GM23338 (cell line): ENCODE measurements around the gene C1QTNF7. TPM values are rescaled to one million over a fixed set of nuclear protein-coding genes. Genes with fewer than 3 reads are reported as not detected.

Source experiments
- ATAC-seq: fragments of 200-7000 bp; cut with Tn5 transposase; 3 replicates; pipeline ENCODE4 v1.9.1; 2020
- DNase-seq: peaks from one replicate; pipeline ENCODE4 v3.0.0-alpha.2; 2015; ENCODE audit warnings: low spot score
- H2AFZ ChIP-seq: fragments of 200-600 bp; sonication (generic); 2 replicates; pipeline ENCODE4 v1.8.0; 2016; ENCODE audit warnings: antibody characterized with exemption, mild to moderate bottlenecking, moderate library complexity
- H3F3A ChIP-seq: fragments of 200-600 bp; sonication (generic); replicated peaks from 2 replicates; pipeline ENCODE4 v1.8.0; 2017; ENCODE audit warnings: antibody characterized with exemption, mixed run types, low read depth
- H3K27ac ChIP-seq: fragments of 200-600 bp; sonication (generic); 2 replicates; pipeline ENCODE4 v1.6.1; 2016; ENCODE audit warnings: low read depth
- H3K27me3 ChIP-seq: fragments of 200-600 bp; sonication (generic); 2 replicates; pipeline ENCODE4 v1.8.0; 2016; ENCODE audit warnings: mild to moderate bottlenecking, mixed run types, moderate library complexity; ENCODE audit not compliant: insufficient read depth
- H3K36me3 ChIP-seq: fragments of 200-600 bp; sonication (generic); 2 replicates; pipeline ENCODE4 v1.8.0; 2016; ENCODE audit warnings: mild to moderate bottlenecking; ENCODE audit not compliant: insufficient read depth
- H3K4me1 ChIP-seq: fragments of 200-600 bp; sonication (generic); 2 replicates; pipeline ENCODE4 v1.8.0; 2016; ENCODE audit warnings: mild to moderate bottlenecking, moderate library complexity; ENCODE audit not compliant: insufficient read depth
- H3K4me2 ChIP-seq: fragments of 200-600 bp; sonication (generic); 2 replicates; pipeline ENCODE4 v1.7.1; 2017; ENCODE audit warnings: mixed run types
- H3K4me3 ChIP-seq: fragments of 200-600 bp; sonication (generic); 2 replicates; pipeline ENCODE4 v1.6.1; 2016; ENCODE audit warnings: mixed run types
- H3K79me2 ChIP-seq: fragments of 200-600 bp; sonication (generic); replicated peaks from 2 replicates; pipeline ENCODE4 v1.8.0; 2017; ENCODE audit warnings: mild to moderate bottlenecking; ENCODE audit not compliant: insufficient read depth
- H3K9me2 ChIP-seq: fragments of 200-600 bp; sonication (generic); 2 replicates; pipeline ENCODE4 v1.8.0; 2017; ENCODE audit not compliant: insufficient read depth
- H4K20me1 ChIP-seq: fragments of 200-600 bp; sonication (generic); replicated peaks from 2 replicates; pipeline ENCODE4 v1.8.0; 2017; ENCODE audit warnings: mild to moderate bottlenecking; ENCODE audit not compliant: insufficient read depth
- H3K27ac Mint-ChIP-seq: 2 replicates; pipeline ENCODE4 v1.8.0; 2020; ENCODE audit warnings: inconsistent platforms, mild to moderate bottlenecking, moderate library complexity, mixed read lengths
- H3K27me3 Mint-ChIP-seq: 3 replicates; pipeline ENCODE4 v1.8.0; 2022; ENCODE audit warnings: low read depth, mild to moderate bottlenecking, moderate library complexity, mixed read lengths, inconsistent platforms; ENCODE audit not compliant: insufficient read depth, poor library complexity
- H3K36me3 Mint-ChIP-seq: 3 replicates; pipeline ENCODE4 v1.8.0; 2021; ENCODE audit warnings: low read depth, mild to moderate bottlenecking, inconsistent platforms, moderate library complexity, mixed read lengths
- H3K4me1 Mint-ChIP-seq: 3 replicates; pipeline ENCODE4 v1.8.0; 2020; ENCODE audit warnings: mild to moderate bottlenecking, inconsistent platforms, mixed read lengths
- H3K4me3 Mint-ChIP-seq: 3 replicates; pipeline ENCODE4 v1.8.0; 2021; ENCODE audit warnings: moderate library complexity, mild to moderate bottlenecking, inconsistent platforms, mixed read lengths
- H3K9me3 Mint-ChIP-seq: 3 replicates; pipeline ENCODE4 v1.8.0; 2020; ENCODE audit warnings: moderate library complexity, mild to moderate bottlenecking, inconsistent platforms, mixed read lengths
- CREB1 ChIP-seq: fragments of 250-450 bp; sonication (Bioruptor Pico); IDR thresholded peaks from 2 replicates; pipeline ENCODE4 v1.5.0; 2020; ENCODE audit warnings: low read depth, mild to moderate bottlenecking, moderate library complexity
- CTCF ChIP-seq, 2 experiments: fragments of 200-600 bp in 1 of 2; sonication (generic) in 1 of 2; conservative IDR thresholded peaks; 2 replicates each; pipeline versions ENCODE4 v1.5.1 to v1.6.1; 2016 to 2017; ENCODE audit warnings: antibody characterized with exemption in 2 of 2, low read depth in 2 of 2, mild to moderate bottlenecking in 2 of 2, moderate library complexity in 1 of 2
- ETS1 ChIP-seq: IDR thresholded peaks from 2 replicates; pipeline ENCODE4 v1.6.1; 2016; ENCODE audit warnings: antibody characterized with exemption
- EZH2 ChIP-seq: fragments of 200-600 bp; sonication (generic); IDR thresholded peaks from one replicate; pipeline ENCODE4 v1.8.0; 2017; ENCODE audit warnings: antibody characterized with exemption, mild to moderate bottlenecking, low read depth; ENCODE audit not compliant: unreplicated experiment
- EZH2phosphoT487 ChIP-seq: fragments of 200-600 bp; sonication (generic); IDR thresholded peaks from one replicate; pipeline ENCODE4 v1.8.1; 2018; ENCODE audit warnings: antibody characterized with exemption; ENCODE audit not compliant: unreplicated experiment
- JUNB ChIP-seq: IDR thresholded peaks from one replicate; pipeline ENCODE4 v1.6.1; 2016; ENCODE audit warnings: antibody characterized with exemption; ENCODE audit not compliant: unreplicated experiment
- NANOG ChIP-seq: IDR thresholded peaks from 2 replicates; pipeline ENCODE4 v1.6.1; 2016; ENCODE audit warnings: antibody characterized with exemption, borderline replicate concordance
- POLR2AphosphoS5 ChIP-seq: IDR thresholded peaks from 2 replicates; pipeline ENCODE4 v1.6.1; 2016; ENCODE audit warnings: antibody characterized with exemption, low read depth
- REST ChIP-seq: IDR thresholded peaks from one replicate; pipeline ENCODE4 v1.6.1; 2018; ENCODE audit warnings: antibody characterized with exemption; ENCODE audit not compliant: unreplicated experiment
- STAT1 ChIP-seq: IDR thresholded peaks from one replicate; pipeline ENCODE4 v1.6.1; 2016; ENCODE audit warnings: antibody characterized with exemption; ENCODE audit not compliant: unreplicated experiment
- ZNF114 ChIP-seq: fragments of 250-450 bp; sonication (Bioruptor Pico); IDR thresholded peaks from 2 replicates; pipeline ENCODE4 v1.5.0; 2020; ENCODE audit warnings: mild to moderate bottlenecking, moderate library complexity
- ZNF331 ChIP-seq: fragments of 250-450 bp; sonication (Bioruptor Pico); IDR thresholded peaks from 2 replicates; pipeline ENCODE4 v1.5.0; 2020; ENCODE audit warnings: low read depth, mild to moderate bottlenecking, moderate library complexity
- ZNF462 ChIP-seq: fragments of 250-450 bp; sonication (Bioruptor Pico); IDR thresholded peaks from 2 replicates; pipeline ENCODE4 v1.5.0; 2020; ENCODE audit warnings: mild to moderate bottlenecking, moderate library complexity
- polyA plus RNA-seq: library from polyadenylated mRNA; unstranded; fragments of >200 nt; fragmentation: Nextera tagmentation; extraction: Ambion mirVana; gene quantifications from 2 replicates; pipeline ENCODE4 v1.2.1, GENCODE V29; 2016
- total RNA-seq: library from RNA; depleted of rRNA; stranded (reverse); fragments of >200 nt; shearing (Covaris generic); gene quantifications from 2 replicates; pipeline ENCODE4 v1.2.3, GENCODE V29; 2014

C1QTNF7 gene
- total and polyA plus RNA-seq, 2 experiments from 2014 or later, result not detected

- Histone ChIP-seq H3K27me3 (no peaks in the 10 kb centered on the region), H4K20me1 (no peaks in the 10 kb centered on the region), H3F3A (no peaks in the 10 kb centered on the region), H3K27ac (no peak overlapping the region), H2AFZ (no peak overlapping the region), H3K4me1 (peaks cover 26% of the 10 kb centered on the region), H3K36me3 (no peaks in the 10 kb centered on the region), H3K4me2 (no peak overlapping the region), H3K79me2 (no peaks in the 10 kb centered on the region; the same call in 1 of the 2 replicates), H3K9me2 (no peaks in the 10 kb centered on the region), H3K4me3 (no peak overlapping the region)
- Mint-ChIP-seq H3K36me3 (peaks cover 4% of the 10 kb centered on the region), H3K27me3 (peaks cover 2% of the 10 kb centered on the region), H3K4me1 (peaks cover 26% of the 10 kb centered on the region), H3K27ac (no peak overlapping the region), H3K9me3 (no peaks in the 10 kb centered on the region), H3K4me3 (no peak overlapping the region)
- ATAC-seq (no peak), DNase-seq (no peak)
- TF ChIP-seq REST (no peak), EZH2phosphoT487 (no peak), NANOG (no peak), CREB1 (CRISPR knock-in tag) (no peak), ZNF331 (CRISPR knock-in tag) (no peak), STAT1 (no peak), EZH2 (no peak), ZNF462 (no peak), POLR2AphosphoS5 (no peak), ETS1 (no peak), ZNF114 (CRISPR knock-in tag) (no peak), CTCF (conservative IDR thresholded peaks at IDR 0.05; ENCODE audit: low read depth in 2 of 2) (no peak), JUNB (no peak)
Observed at GRCh38 chr4:15476396-15476795, 48.6 kb downstream of the C1QTNF7 start.
